Measurements from ENCODE around the gene FCSK. TPM values are rescaled to one million over a fixed set of nuclear protein-coding genes. Genes with fewer than 3 reads are reported as not detected.

Gene FCSK
- total RNA-seq, 3 donors from 2014 or later (not counting 1 experiment from before 2014, with no cell fraction given): 28.5 to 33.0 (median 29.6) TPM

- WGBS (ENCODE audit: insufficient coverage): 26% methylated on average over 7 of the region's 8 CpGs
- Histone ChIP-seq H3K4me1 (ENCODE audit: control insufficient read depth, insufficient read depth, low read length) (peaks cover 30% of the 10 kb centered on the region), H3K9me3 (ENCODE audit: control insufficient read depth, insufficient read depth, low read length) (no peaks in the 10 kb centered on the region), H3K4me3 (ENCODE audit: low read length) (no peak overlapping the region), H3K36me3 (ENCODE audit: control insufficient read depth, insufficient read depth, low read length) (peaks cover 21% of the 10 kb centered on the region), H3K27ac (ENCODE audit: low read length) (no peak overlapping the region), H3K27me3 (ENCODE audit: control insufficient read depth, insufficient read depth, low read length) (no peaks in the 10 kb centered on the region)
- Mint-ChIP-seq H3K27me3 (ENCODE audit: low read depth in 2 of 2) (no peaks in the 10 kb centered on the region), H3K4me1 (peaks cover 44 to 45% of the 10 kb centered on the region in 2 donors), H3K9me3 (no peaks in the 10 kb centered on the region), H3K27ac (peak overlapping the region; percentile 80 to 83), H3K36me3 (no peaks in the 10 kb centered on the region), H3K4me3 (peak overlapping the region; percentile 64)
- peak; percentile 29 to 40 (median 30) for ATAC-seq
- intact Hi-C loops (cut with micrococcal nuclease): loop anchor here (5.0 kb wide), 2 partner anchors 118 to 138 kb away; no protein-coding TSS in a partner anchor
- DNase-seq: peak in 1 of 2 donors; percentile 65
- TF ChIP-seq, protein P1, sequence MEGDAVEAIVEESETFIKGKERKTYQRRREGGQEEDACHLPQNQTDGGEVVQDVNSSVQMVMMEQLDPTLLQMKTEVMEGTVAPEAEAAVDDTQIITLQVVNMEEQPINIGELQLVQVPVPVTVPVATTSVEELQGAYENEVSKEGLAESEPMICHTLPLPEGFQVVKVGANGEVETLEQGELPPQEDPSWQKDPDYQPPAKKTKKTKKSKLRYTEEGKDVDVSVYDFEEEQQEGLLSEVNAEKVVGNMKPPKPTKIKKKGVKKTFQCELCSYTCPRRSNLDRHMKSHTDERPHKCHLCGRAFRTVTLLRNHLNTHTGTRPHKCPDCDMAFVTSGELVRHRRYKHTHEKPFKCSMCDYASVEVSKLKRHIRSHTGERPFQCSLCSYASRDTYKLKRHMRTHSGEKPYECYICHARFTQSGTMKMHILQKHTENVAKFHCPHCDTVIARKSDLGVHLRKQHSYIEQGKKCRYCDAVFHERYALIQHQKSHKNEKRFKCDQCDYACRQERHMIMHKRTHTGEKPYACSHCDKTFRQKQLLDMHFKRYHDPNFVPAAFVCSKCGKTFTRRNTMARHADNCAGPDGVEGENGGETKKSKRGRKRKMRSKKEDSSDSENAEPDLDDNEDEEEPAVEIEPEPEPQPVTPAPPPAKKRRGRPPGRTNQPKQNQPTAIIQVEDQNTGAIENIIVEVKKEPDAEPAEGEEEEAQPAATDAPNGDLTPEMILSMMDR (IDR thresholded peaks at IDR 0.05): no peak
Measured at GRCh38 chr16:70520612-70521297, 66.4 kb downstream of the FCSK start.

DNA sequence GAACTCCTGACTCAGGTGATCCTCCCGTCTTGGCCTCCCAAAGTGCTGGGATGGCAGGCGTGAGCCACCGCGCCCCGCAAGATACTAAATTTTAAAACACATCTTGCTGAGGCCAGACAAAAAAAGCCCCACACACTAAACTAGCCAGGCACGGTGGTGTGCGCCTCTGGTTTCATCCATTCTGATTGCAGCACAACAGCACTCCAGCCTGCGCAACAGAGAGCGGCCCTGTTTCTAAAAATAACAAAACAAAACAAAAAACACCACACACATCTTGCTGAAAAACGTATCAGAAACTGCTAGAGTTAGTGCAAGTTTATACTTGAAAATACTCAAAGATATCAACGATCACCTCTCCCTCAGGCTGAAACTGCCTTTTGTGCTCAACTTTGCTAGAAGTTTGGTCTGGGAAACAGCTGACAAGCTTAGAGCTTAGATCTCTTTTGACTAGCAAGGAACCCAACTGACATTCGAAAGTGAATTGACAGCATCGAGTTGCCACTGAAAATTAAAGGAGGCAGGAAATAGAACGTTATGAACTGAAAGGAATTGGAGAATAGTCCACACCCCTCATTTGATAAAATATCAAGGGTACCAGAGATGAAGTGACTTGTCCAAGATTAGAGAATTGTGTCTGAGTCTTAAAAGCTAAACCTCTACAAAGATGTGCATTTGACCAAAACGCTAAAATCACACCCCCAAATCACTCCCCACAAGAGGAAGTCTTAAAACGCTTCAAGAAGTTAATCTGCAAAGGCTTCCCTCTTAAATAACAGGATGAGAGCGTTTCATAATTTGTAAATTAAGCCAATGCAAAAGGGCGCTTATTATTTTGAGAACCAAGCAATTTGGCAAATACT is 68.1 kb downstream of the FCSK start:
- WGBS (ENCODE audit: insufficient coverage): 48% methylated on average over 16 of the region's 18 CpGs
- H3K36me3 ChIP-seq (ENCODE audit: control insufficient read depth, insufficient read depth, low read length): peaks cover 18% of the 10 kb centered on the region
- H3K4me1 ChIP-seq (ENCODE audit: control insufficient read depth, insufficient read depth, low read length): peaks cover 37% of the 10 kb centered on the region
- H3K4me1 Mint-ChIP-seq: peaks cover 58% of the 10 kb centered on the region in 2 donors
- H3K27me3 Mint-ChIP-seq (ENCODE audit: low read depth in 2 of 2): no peaks in the 10 kb centered on the region
- peak overlapping the region; percentile 99 to 100 for H3K27ac Mint-ChIP-seq
- no peaks in the 10 kb centered on the region for H3K27me3 ChIP-seq (ENCODE audit: control insufficient read depth, insufficient read depth, low read length)
- no peaks in the 10 kb centered on the region for H3K9me3 Mint-ChIP-seq
- peaks cover 4% of the 10 kb centered on the region for H3K36me3 Mint-ChIP-seq
- ATAC-seq: no peak
- H3K9me3 ChIP-seq (ENCODE audit: control insufficient read depth, insufficient read depth, low read length): no peaks in the 10 kb centered on the region
- TF ChIP-seq, protein P1 (IDR thresholded peaks at IDR 0.05): no peak
- peak overlapping the region; percentile 100 for H3K4me3 Mint-ChIP-seq
- H3K27ac ChIP-seq (ENCODE audit: low read length): peak overlapping the region; percentile 90
- H3K4me3 ChIP-seq (ENCODE audit: low read length): peak overlapping the region; percentile 84
- intact Hi-C loops (cut with micrococcal nuclease): loop anchor here (1.0 to 5.0 kb wide), 4 partner anchors 83 to 224 kb away; partner anchors contain the start of genes DDX19B and ST3GAL2
- DNase-seq: peak in 1 of 2 donors; percentile 47

DNA sequence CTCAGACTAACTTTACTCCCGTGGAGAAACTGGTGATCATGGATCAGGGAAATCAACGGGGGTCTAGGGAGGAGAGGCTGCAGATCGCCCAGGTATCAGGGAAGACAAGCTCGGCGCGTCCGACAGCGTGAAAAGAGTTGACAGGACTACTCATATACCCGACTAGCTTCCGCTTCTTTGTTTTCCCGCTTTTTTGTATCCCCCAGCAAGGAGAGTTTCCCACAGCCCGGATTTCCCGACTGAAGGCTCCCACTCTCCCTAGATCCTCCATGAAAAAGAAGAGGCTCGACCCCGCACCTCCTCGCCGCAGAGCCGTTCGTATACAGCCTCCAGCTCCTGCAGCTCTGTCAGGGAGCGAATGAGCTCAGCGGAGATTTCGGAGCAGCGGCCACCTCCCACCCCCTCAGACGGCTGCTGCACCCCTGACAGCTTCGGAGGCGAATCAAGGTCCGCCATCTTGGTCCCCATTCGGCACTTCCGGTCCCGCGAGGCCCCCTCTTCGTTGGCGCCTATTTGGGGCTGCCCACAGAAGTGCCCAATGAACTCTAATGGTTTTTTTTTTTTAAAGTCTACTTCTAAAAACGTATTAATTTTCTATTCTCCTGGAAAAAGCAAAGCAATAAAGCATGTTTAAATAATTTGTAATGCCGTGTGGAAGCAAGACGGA is 68.8 kb downstream of the FCSK start, which contains the start of gene COG4:
Gene COG4, minus strand, starts transcription at position 479 of the 667 bp plus-strand sequence. Its CDS starts 11 bp downstream, at position 468.
- Histone ChIP-seq H3K36me3 (ENCODE audit: control insufficient read depth, insufficient read depth, low read length) (peaks cover 11% of the 10 kb centered on the region), H3K27me3 (ENCODE audit: control insufficient read depth, insufficient read depth, low read length) (no peaks in the 10 kb centered on the region), H3K9me3 (ENCODE audit: control insufficient read depth, insufficient read depth, low read length) (no peaks in the 10 kb centered on the region), H3K4me1 (ENCODE audit: control insufficient read depth, insufficient read depth, low read length) (peaks cover 37% of the 10 kb centered on the region), H3K4me3 (ENCODE audit: low read length) (peak within 1 kb of the TSS; percentile 84), H3K27ac (ENCODE audit: low read length) (peak within 1 kb of the TSS; percentile 90)
- TF ChIP-seq, protein P1 (IDR thresholded peaks at IDR 0.05): no peak
- Mint-ChIP-seq H3K4me3 (peak within 1 kb of the TSS; percentile 100), H3K9me3 (no peaks in the 10 kb centered on the region), H3K27me3 (ENCODE audit: low read depth in 2 of 2) (no peaks in the 10 kb centered on the region), H3K27ac (peak within 1 kb of the TSS; percentile 99 to 100), H3K36me3 (peaks cover 4% of the 10 kb centered on the region), H3K4me1 (peaks cover 60 to 61% of the 10 kb centered on the region in 2 donors)
- DNase-seq (peak; percentile 85 to 96), ATAC-seq (peak; percentile 81 to 89 (median 84))
- intact Hi-C loops (cut with micrococcal nuclease): loop anchor here (1.0 to 5.0 kb wide), 4 partner anchors 84 to 224 kb away; partner anchors contain the start of genes DDX19B and ST3GAL2
- WGBS (ENCODE audit: insufficient coverage): 0% methylated on average over 35 of the region's 36 CpGs

All from natural killer cell (primary cell).